ENCODE data around the gene LPCAT2.

DNA sequence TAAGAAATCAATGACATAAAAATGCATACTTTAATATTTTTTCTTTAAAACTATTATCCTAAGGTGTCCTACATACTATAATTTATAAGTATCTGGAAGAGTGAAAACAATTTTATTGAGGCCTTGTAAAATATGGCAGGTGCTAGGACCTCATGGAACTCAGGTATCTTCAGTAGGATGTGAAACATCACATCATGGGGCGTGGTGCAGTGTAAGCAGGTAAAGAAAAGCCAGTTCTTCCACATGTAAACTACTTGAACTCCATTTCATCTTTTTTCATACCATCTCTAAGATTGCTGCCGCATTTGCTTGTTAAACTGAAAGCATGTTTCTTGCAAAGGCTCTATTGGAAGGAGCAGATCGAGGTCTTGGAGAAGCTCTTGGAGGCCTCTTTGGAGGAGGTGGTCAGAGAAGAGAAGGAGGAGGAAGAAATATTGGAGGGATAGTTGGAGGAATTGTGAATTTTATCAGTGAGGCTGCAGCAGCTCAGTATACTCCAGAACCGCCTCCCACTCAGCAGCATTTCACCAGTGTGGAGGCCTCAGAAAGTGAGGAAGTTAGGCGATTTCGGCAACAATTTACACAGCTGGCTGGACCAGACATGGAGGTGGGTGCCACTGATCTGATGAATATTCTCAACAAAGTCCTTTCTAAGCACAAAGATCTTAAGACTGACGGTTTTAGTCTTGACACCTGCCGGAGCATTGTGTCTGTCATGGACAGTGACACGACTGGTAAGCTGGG, 57.7 kb downstream of the LPCAT2 start, which contains the start of gene CAPNS2:
- TF ChIP-seq, protein P1, sequence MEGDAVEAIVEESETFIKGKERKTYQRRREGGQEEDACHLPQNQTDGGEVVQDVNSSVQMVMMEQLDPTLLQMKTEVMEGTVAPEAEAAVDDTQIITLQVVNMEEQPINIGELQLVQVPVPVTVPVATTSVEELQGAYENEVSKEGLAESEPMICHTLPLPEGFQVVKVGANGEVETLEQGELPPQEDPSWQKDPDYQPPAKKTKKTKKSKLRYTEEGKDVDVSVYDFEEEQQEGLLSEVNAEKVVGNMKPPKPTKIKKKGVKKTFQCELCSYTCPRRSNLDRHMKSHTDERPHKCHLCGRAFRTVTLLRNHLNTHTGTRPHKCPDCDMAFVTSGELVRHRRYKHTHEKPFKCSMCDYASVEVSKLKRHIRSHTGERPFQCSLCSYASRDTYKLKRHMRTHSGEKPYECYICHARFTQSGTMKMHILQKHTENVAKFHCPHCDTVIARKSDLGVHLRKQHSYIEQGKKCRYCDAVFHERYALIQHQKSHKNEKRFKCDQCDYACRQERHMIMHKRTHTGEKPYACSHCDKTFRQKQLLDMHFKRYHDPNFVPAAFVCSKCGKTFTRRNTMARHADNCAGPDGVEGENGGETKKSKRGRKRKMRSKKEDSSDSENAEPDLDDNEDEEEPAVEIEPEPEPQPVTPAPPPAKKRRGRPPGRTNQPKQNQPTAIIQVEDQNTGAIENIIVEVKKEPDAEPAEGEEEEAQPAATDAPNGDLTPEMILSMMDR (IDR thresholded peaks at IDR 0.05; ENCODE audit: low read depth, low read length, missing input control) = no peak
- TF ChIP-seq SP1 (IDR thresholded peaks at IDR 0.05) (no peak), RAD21 (IDR thresholded peaks at IDR 0.05) (no peak), TAF1 (conservative IDR thresholded peaks at IDR 0.05) (no peak), JUND (IDR thresholded peaks at IDR 0.05) (no peak), GABPA (IDR thresholded peaks at IDR 0.05 in 1 of 2, conservative IDR thresholded peaks at IDR 0.05 in 1 of 2) (no peak), EGR1 (IDR thresholded peaks at IDR 0.05; ENCODE audit: low read depth in 2 of 2) (no peak)
- TF ChIP-seq, protein P2, sequence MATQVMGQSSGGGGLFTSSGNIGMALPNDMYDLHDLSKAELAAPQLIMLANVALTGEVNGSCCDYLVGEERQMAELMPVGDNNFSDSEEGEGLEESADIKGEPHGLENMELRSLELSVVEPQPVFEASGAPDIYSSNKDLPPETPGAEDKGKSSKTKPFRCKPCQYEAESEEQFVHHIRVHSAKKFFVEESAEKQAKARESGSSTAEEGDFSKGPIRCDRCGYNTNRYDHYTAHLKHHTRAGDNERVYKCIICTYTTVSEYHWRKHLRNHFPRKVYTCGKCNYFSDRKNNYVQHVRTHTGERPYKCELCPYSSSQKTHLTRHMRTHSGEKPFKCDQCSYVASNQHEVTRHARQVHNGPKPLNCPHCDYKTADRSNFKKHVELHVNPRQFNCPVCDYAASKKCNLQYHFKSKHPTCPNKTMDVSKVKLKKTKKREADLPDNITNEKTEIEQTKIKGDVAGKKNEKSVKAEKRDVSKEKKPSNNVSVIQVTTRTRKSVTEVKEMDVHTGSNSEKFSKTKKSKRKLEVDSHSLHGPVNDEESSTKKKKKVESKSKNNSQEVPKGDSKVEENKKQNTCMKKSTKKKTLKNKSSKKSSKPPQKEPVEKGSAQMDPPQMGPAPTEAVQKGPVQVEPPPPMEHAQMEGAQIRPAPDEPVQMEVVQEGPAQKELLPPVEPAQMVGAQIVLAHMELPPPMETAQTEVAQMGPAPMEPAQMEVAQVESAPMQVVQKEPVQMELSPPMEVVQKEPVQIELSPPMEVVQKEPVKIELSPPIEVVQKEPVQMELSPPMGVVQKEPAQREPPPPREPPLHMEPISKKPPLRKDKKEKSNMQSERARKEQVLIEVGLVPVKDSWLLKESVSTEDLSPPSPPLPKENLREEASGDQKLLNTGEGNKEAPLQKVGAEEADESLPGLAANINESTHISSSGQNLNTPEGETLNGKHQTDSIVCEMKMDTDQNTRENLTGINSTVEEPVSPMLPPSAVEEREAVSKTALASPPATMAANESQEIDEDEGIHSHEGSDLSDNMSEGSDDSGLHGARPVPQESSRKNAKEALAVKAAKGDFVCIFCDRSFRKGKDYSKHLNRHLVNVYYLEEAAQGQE (IDR thresholded peaks at IDR 0.05) = no peak
- TF ChIP-seq, protein P3, sequence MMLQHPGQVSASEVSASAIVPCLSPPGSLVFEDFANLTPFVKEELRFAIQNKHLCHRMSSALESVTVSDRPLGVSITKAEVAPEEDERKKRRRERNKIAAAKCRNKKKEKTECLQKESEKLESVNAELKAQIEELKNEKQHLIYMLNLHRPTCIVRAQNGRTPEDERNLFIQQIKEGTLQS (IDR thresholded peaks at IDR 0.05) = no peak
- TF ChIP-seq, protein P4, sequence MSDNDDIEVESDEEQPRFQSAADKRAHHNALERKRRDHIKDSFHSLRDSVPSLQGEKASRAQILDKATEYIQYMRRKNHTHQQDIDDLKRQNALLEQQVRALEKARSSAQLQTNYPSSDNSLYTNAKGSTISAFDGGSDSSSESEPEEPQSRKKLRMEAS (IDR thresholded peaks at IDR 0.05) = no peak

Data from liver (tissue), 3 donors.